ENCODE results near the gene HIGD1B.

The HIGD1B gene

GRCh38 chr17:44878627-44879221 lies 31.0 kb downstream of the HIGD1B start:
- no peak for DNase-seq (ENCODE audit: low spot score)

- DNase-seq (ENCODE audit: low spot score), result no peak
These were observed 31.7 kb downstream of the HIGD1B start for GRCh38 chr17:44879376-44879775.

GRCh38 chr17:44880062-44880461 lies 32.4 kb downstream of the HIGD1B start:
- DNase-seq (ENCODE audit: low spot score), result no peak

GRCh38 chr17:44881145-44881544 lies 33.5 kb downstream of the HIGD1B start:
- DNase-seq (ENCODE audit: low spot score), result no peak

GRCh38 chr17:44884941-44885340 lies 37.3 kb downstream of the HIGD1B start:
- no peak for DNase-seq (ENCODE audit: low spot score)

GRCh38 chr17:44887016-44887415 lies 39.3 kb downstream of the HIGD1B start:
- DNase-seq (ENCODE audit: low spot score), result no peak

GRCh38 chr17:44887971-44888954 lies 40.6 kb downstream of the HIGD1B start:
- no peak for DNase-seq (ENCODE audit: low spot score)

GRCh38 chr17:44889003-44889402 lies 41.3 kb downstream of the HIGD1B start:
- DNase-seq (ENCODE audit: low spot score), result no peak

GRCh38 chr17:44892250-44892649 lies 44.6 kb downstream of the HIGD1B start:
- DNase-seq (ENCODE audit: low spot score), result no peak

- DNase-seq (ENCODE audit: low spot score), result no peak
These were observed 47.0 kb downstream of the HIGD1B start for GRCh38 chr17:44894642-44895041.

- no peak for DNase-seq (ENCODE audit: low spot score)
These were observed 51.0 kb downstream of the HIGD1B start for GRCh38 chr17:44898768-44899073.

GRCh38 chr17:44899074-44899782 lies 51.5 kb downstream of the HIGD1B start, which contains the start of gene EFTUD2:
EFTUD2 (minus strand) TSS chr17:44899445; CDS start chr17:44894521, 4,924 bp downstream.
- DNase-seq (ENCODE audit: low spot score), result peak; percentile 98

All from left forelimb (tissue), 1 donor.